ENCODE measurements around the gene IGF2. TPM values are rescaled to one million over a fixed set of nuclear protein-coding genes. Genes with fewer than 3 reads are reported as not detected.

Gene IGF2
- total RNA-seq, 1 donor from 2014 or later, result 8.8 TPM

DNA sequence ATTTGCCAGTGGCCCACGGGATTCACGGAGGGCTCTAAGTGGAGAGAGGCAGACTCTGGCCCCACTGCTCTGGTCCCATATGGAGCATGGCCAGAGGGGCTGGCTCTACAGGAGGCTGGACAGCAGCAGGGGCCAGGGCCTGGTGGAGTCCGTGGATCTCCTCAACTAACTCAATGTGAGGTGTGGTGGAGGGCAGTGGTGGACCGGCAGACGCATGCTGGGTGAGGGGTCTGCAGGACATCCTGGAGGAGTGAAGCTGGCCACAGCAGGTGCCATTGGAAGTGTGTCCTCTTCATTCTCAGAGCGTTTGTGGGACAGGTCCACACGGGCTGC lies 15.6 kb downstream of the IGF2 start:
- Histone ChIP-seq H3K4me3 (no peak overlapping the region), H3K27ac (no peak overlapping the region), H3K27me3 (peaks cover 16% of the 10 kb centered on the region), H3K36me3 (no peaks in the 10 kb centered on the region), H3K4me1 (no peaks in the 10 kb centered on the region), H3K9me3 (no peaks in the 10 kb centered on the region)
- DNase-seq (no peak), ATAC-seq (peak; percentile 4)
- intact Hi-C loops (cut with DNase I), result no loop called here
- TF ChIP-seq, protein P1, sequence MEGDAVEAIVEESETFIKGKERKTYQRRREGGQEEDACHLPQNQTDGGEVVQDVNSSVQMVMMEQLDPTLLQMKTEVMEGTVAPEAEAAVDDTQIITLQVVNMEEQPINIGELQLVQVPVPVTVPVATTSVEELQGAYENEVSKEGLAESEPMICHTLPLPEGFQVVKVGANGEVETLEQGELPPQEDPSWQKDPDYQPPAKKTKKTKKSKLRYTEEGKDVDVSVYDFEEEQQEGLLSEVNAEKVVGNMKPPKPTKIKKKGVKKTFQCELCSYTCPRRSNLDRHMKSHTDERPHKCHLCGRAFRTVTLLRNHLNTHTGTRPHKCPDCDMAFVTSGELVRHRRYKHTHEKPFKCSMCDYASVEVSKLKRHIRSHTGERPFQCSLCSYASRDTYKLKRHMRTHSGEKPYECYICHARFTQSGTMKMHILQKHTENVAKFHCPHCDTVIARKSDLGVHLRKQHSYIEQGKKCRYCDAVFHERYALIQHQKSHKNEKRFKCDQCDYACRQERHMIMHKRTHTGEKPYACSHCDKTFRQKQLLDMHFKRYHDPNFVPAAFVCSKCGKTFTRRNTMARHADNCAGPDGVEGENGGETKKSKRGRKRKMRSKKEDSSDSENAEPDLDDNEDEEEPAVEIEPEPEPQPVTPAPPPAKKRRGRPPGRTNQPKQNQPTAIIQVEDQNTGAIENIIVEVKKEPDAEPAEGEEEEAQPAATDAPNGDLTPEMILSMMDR (IDR thresholded peaks at IDR 0.05), result no peak

DNA sequence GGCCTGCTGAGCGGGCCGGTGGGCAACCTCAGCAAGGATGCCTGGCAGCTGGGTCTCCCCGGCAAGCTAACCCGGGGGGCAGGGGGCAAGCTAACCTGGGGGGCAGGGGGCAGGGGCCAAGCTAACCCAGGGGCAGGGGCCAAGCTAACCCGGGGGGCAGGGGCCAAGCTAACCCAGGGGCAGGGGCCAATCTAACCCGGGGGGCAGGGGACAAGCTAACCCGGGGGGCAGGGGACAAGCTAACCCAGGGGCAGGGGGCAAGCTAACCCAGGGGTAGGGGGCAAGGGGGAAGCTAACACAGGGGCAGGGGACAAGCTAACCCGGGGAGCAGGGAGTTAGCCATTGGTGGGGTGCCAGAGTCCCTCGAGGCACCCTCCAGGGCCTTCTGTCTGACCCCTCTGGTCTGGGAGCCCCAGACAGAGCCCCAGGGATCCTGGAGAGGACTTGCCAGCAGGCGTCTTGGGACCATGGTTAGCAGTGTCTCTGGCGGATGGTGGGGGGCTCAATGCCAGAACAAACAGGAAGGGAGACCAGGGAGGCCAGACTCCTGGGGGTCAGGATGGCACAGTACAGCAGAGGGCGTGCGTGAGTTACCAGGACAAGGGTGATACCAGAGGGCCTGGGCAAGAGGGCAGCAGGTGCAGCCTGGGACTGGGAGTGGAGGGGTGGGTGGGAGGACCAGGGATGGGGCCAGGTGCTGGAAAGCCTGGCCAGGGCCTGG lies 16.1 kb downstream of the IGF2 start:
- no peak for DNase-seq
- intact Hi-C loops (cut with DNase I), result no loop called here
- no peaks in the 10 kb centered on the region for H3K36me3 ChIP-seq
- H3K4me3 ChIP-seq, result no peak overlapping the region
- TF ChIP-seq, protein P1 (IDR thresholded peaks at IDR 0.05), result no peak
- H3K4me1 ChIP-seq, result no peaks in the 10 kb centered on the region
- H3K27ac ChIP-seq, result no peak overlapping the region
- ATAC-seq, result no peak
- H3K27me3 ChIP-seq, result peaks cover 16% of the 10 kb centered on the region
- no peaks in the 10 kb centered on the region for H3K9me3 ChIP-seq

DNA sequence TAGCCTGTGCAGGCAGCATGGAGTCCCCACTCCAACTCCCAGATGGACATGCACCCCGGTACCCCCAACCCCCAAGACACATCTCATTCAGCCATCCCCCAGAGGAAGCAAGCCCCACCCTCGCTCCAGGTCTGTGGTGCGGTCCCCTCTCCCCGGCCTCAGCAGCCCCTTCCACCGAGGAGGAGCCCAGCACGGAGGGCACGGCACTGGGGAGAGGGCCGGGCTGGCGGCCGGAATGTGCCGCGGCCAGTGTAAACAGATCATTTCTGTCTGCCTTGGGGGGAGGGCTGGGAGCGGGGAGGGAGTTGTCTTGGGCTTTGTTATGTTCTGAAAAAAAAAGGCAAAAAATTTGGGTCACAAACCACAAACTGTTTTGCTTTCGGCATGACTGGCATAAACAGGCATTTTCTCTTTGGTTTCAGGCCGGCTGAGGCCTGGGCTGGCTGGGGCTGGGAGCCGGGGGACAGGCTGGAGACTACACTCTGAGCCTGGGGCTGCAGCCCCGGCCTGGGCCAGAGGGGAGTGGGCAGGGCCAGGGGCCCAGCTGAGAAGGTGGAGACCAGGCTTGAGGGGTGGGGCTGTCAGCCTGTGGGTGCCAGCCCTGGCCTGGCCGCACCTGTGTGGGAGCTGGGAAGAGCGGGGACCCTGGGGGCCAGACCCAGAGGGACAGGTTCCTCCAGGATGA lies 16.8 kb downstream of the IGF2 start:
- intact Hi-C loops (cut with DNase I), result no loop called here
- no peaks in the 10 kb centered on the region for H3K36me3 ChIP-seq
- no peaks in the 10 kb centered on the region for H3K4me1 ChIP-seq
- H3K27me3 ChIP-seq, result peaks cover 16% of the 10 kb centered on the region
- TF ChIP-seq, protein P1 (IDR thresholded peaks at IDR 0.05), result no peak
- no peak overlapping the region for H3K27ac ChIP-seq
- H3K9me3 ChIP-seq, result no peaks in the 10 kb centered on the region
- DNase-seq (no peak), ATAC-seq (no peak)
- H3K4me3 ChIP-seq, result no peak overlapping the region

DNA sequence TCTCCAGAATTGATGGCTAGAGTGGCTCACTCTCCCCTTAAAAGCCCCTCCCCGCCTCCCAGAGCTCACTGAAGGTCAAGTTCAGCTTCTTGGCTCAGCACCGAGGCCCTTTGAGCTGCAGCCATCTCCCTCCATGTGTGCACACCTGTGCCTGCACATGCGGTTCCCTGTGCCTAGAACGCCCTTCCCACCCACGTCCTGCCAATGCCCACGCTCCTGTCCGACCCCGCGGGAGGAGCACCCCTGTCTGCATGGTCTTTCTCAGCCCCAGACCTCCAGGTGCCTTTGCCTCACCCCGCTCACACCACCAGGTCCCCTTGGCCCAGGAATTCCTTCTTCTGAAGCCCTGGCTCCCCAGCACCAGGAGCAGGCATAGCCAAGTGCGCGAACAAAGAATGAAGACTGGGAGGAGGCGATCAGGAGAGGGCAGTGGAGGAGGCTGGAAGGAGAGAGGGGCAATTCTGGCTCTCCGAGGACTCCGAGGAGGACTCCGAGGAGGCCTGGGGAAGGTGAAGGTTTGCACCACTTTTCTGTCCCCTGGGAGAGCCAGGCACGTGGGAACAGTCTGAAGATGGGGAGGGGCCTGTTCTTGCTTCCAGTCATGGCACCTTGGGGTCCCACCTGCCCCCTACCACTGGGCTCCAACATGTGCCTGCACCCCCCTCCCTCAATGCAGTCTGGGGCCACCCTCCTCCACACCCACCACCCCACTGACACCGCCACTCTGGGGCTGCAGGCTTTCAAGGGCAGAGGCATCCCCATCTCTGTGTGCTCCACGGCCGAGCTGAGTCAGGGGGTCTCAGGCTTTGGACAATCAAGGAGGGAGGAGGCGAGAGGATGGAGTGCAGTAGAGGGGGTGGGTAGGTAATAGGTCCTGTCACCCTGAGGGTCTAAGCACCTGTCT lies 17.7 kb downstream of the IGF2 start:
- Histone ChIP-seq H3K4me3 (no peak overlapping the region), H3K27ac (no peak overlapping the region), H3K27me3 (peaks cover 16% of the 10 kb centered on the region), H3K4me1 (no peaks in the 10 kb centered on the region), H3K9me3 (no peaks in the 10 kb centered on the region), H3K36me3 (no peaks in the 10 kb centered on the region)
- DNase-seq, result no peak
- intact Hi-C loops (cut with DNase I), result no loop called here
- TF ChIP-seq, protein P1 (IDR thresholded peaks at IDR 0.05), result no peak
- ATAC-seq, result no peak

DNA sequence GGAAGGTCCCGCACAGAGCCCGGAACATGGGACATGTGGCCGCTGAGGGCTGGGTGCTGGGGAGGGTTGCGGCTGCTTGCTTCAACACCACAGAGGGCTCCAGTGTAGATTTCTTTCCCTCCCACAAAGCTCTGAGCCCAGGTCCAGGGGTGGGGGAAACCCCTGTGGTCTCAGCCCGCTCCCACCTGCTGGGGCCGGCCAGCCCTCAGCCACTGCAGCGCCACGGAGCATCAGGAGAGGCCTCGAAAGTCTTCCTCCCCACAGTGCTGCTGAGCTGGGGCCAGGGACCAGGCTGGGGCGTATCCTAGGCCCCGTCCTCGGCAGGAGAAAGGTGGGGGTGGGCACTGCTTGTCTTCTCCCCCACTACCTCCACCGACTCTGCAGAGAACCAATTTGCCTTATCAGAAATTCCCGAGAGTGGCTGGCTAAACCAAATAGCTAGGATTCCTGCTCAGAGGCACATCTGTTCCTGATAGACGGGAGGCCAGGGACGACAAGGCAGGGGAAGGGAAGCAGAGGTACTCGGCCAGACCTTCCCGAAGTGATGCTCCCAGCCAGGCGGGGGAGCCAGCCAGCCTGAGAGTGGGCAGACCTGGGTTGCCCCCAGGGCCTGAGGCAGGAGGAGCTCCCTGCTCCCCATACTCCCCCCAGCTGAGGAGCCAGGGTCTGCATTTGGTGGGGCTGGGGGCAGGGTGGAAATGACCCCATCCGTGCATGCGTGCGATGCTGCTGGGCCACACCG lies 18.7 kb downstream of the IGF2 start:
- ATAC-seq (no peak), DNase-seq (no peak)
- intact Hi-C loops (cut with DNase I), result no loop called here
- TF ChIP-seq, protein P1 (IDR thresholded peaks at IDR 0.05), result no peak
- H3K4me3 ChIP-seq, result no peak overlapping the region
- no peak overlapping the region for H3K27ac ChIP-seq
- H3K4me1 ChIP-seq, result no peaks in the 10 kb centered on the region
- H3K9me3 ChIP-seq, result no peaks in the 10 kb centered on the region
- peaks cover 16% of the 10 kb centered on the region for H3K27me3 ChIP-seq
- H3K36me3 ChIP-seq, result no peaks in the 10 kb centered on the region
